ENCODE measurements around the gene RCOR1. TPM values are rescaled to one million over a fixed set of nuclear protein-coding genes. Genes with fewer than 3 reads are reported as not detected.

RCOR1 gene
- total RNA-seq, 1 experiment from 2014 or later: 34.1 TPM

- no peak for TF ChIP-seq CTCF (conservative IDR thresholded peaks at IDR 0.05)
- Histone ChIP-seq H3K79me1 (ENCODE audit: insufficient read depth, low read depth, low read length, poor library complexity, severe bottlenecking) (no peaks in the 10 kb centered on the region), H3K4me2 (ENCODE audit: insufficient read depth, insufficient read length, low read length) (no peak overlapping the region), H3K9ac (ENCODE audit: extremely low read depth, insufficient read length, low read length) (no peak overlapping the region), H3K23me2 (ENCODE audit: insufficient read length, low read depth, low read length, poor library complexity, severe bottlenecking) (no peaks in the 10 kb centered on the region), H2BK15ac (ENCODE audit: low read depth, low read length) (no peak overlapping the region), H3K79me2 (ENCODE audit: insufficient read depth, low read length) (no peaks in the 10 kb centered on the region), H3K18ac (ENCODE audit: insufficient read length, low read depth, low read length) (no peak overlapping the region), H2BK5ac (ENCODE audit: insufficient read length, low read length) (no peak overlapping the region), H2AFZ (ENCODE audit: low read length) (no peak overlapping the region), H3K14ac (ENCODE audit: insufficient read depth, low read length) (no peak overlapping the region), H3T11ph (ENCODE audit: low read length) (no peak overlapping the region), H4K91ac (ENCODE audit: insufficient read length, low read depth, low read length) (no peak overlapping the region), H2BK20ac (ENCODE audit: low read depth, low read length, poor library complexity, severe bottlenecking) (no peak overlapping the region), H3K56ac (ENCODE audit: insufficient read length, low read depth, low read length) (no peak overlapping the region), H2AK5ac (ENCODE audit: insufficient read length, low read length) (no peak overlapping the region), H4K8ac (replicated peaks; ENCODE audit: insufficient read length, low read depth, low read length) (no peak overlapping the region), H3K23ac (ENCODE audit: insufficient read length, low read depth, low read length) (no peak overlapping the region), H3K9me3 (ENCODE audit: control insufficient read depth, low read depth, low read length) (no peaks in the 10 kb centered on the region), H4K5ac (ENCODE audit: insufficient read length, low read depth, low read length) (no peak overlapping the region), H2BK12ac (ENCODE audit: insufficient read length, low read depth, low read length) (no peak overlapping the region), H3K27me3 (ENCODE audit: insufficient read depth, low read length) (no peaks in the 10 kb centered on the region), H3K27ac (ENCODE audit: insufficient read length, low read depth, low read length) (no peak overlapping the region), H3K4me1 (ENCODE audit: insufficient read depth, low read length) (no peaks in the 10 kb centered on the region), H2BK120ac (ENCODE audit: low read depth, low read length, poor library complexity, severe bottlenecking) (no peak overlapping the region), H4K20me1 (ENCODE audit: control insufficient read depth, insufficient read depth, insufficient read length) (no peaks in the 10 kb centered on the region), H3K4ac (ENCODE audit: low read depth, low read length) (no peak overlapping the region)
- Mint-ChIP-seq H3K36me3 (ENCODE audit: insufficient read depth in 1 of 3, low read depth in 3 of 3) (peaks cover 9 to 27% (median 17%) of the 10 kb centered on the region in 3 experiments), H3K4me1 (no peaks in the 10 kb centered on the region), H3K27ac (peak overlapping the region in 1 of 3 experiments; percentile 92; a peak in 2 of 7 replicates), H3K9me3 (peaks cover 7 to 16% of the 10 kb centered on the region in 2 experiments), H3K4me3 (no peak overlapping the region), H3K27me3 (ENCODE audit: low read depth) (no peaks in the 10 kb centered on the region; the same call in 1 of the 2 replicates)
- WGBS (ENCODE audit: extremely low coverage, insufficient read length, low lambda C conversion rate): no CpG with 5 or more reads among the region's 3 CpGs
- no peak for DNase-seq
These were observed 144.5 kb downstream of the RCOR1 start for GRCh38 chr14:102736956-102737355.
